GM12878 (cell line): ENCODE measurements around the gene FAM20B. TPM values are rescaled to one million over a fixed set of nuclear protein-coding genes. Genes with fewer than 3 reads are reported as not detected.

Experiments
- BACH1 ChIP-seq: fragments of 450-650 bp; IDR thresholded peaks from 2 replicates; pipeline ENCODE4 v1.6.1; 2017; ENCODE audit warnings: mild to moderate bottlenecking, borderline replicate concordance
- BCL11A ChIP-seq: IDR thresholded peaks from 2 replicates; pipeline ENCODE4 v1.6.1; 2011; ENCODE audit warnings: low read depth, low read length
- CEBPZ ChIP-seq: fragments of 150-350 bp; IDR thresholded peaks from 2 replicates; pipeline ENCODE4 v1.6.1; 2016; ENCODE audit warnings: low read depth, low read length
- E2F4 ChIP-seq: IDR thresholded peaks from 2 replicates; pipeline ENCODE4 v1.6.1; 2012; ENCODE audit warnings: low read depth, low read length, improper control_type of control experiment
- E4F1 ChIP-seq: fragments of 450-650 bp; IDR thresholded peaks from 2 replicates; pipeline ENCODE4 v1.6.1; 2018; ENCODE audit warnings: borderline replicate concordance, mild to moderate bottlenecking; ENCODE audit not compliant: partially characterized antibody
- ETV6 ChIP-seq, 2 experiments: fragments of 450-650 bp in 1 of 2; IDR thresholded peaks in 1 of 2; conservative IDR thresholded peaks in 1 of 2; 2 replicates each; pipeline ENCODE4 v1.6.1; 2014; ENCODE audit warnings: antibody characterized with exemption in 1 of 2, borderline replicate concordance in 1 of 2, low read depth in 1 of 2, mild to moderate bottlenecking in 1 of 2, moderate library complexity in 1 of 2
- FOXM1 ChIP-seq: IDR thresholded peaks from 2 replicates; pipeline ENCODE4 v1.6.1; 2012; ENCODE audit warnings: low read depth, mild to moderate bottlenecking, inconsistent platforms, low read length, moderate library complexity
- HSF1 ChIP-seq: fragments of 150-350 bp; IDR thresholded peaks from 2 replicates; pipeline ENCODE4 v1.6.1; 2014; ENCODE audit warnings: mild to moderate bottlenecking, low read depth, low read length
- IRF3 ChIP-seq: fragments of 450-650 bp; IDR thresholded peaks from 2 replicates; pipeline ENCODE4 v1.6.1; 2014; ENCODE audit warnings: mild to moderate bottlenecking
- NR2C1 ChIP-seq: fragments of 450-650 bp; IDR thresholded peaks from 2 replicates; pipeline ENCODE4 v1.6.1; 2017; ENCODE audit warnings: antibody characterized with exemption, mild to moderate bottlenecking, moderate library complexity
- POLR2A ChIP-seq: IDR thresholded peaks from 2 replicates; pipeline ENCODE4 v1.6.1; 2011; ENCODE audit warnings: low read depth, mild to moderate bottlenecking, low read length
- PRDM15 ChIP-seq: fragments of 450-650 bp; formaldehyde crosslinking; IDR thresholded peaks from 2 replicates; pipeline ENCODE4 v1.4.0; 2020; ENCODE audit warnings: mild to moderate bottlenecking, moderate library complexity
- SKIL ChIP-seq: fragments of 450-650 bp; IDR thresholded peaks from 2 replicates; pipeline ENCODE4 v1.6.1; 2017; ENCODE audit warnings: mild to moderate bottlenecking, low read depth, inconsistent platforms; ENCODE audit not compliant: poor library complexity, severe bottlenecking
- polyA plus RNA-seq, 11 experiments: library from polyadenylated mRNA; depleted of rRNA in 4 of 11; unstranded in 6 of 11; stranded (reverse) in 5 of 11; fragments of >200 nt; fragmentation: Nextera tagmentation in 4 of 11; fragmentation: Illumina TruSeq in 1 of 11; extraction: Ambion mirVana in 4 of 11; extraction: Trizol in 1 of 11; gene quantifications; 1 replicate in 1 of 11; 2 replicates in 10 of 11; pipeline versions ENCODE4 v1.2.1 to v1.2.3, GENCODE V29; 2011 to 2016; ENCODE audit warnings: inconsistent platforms in 2 of 11, missing spikeins in 2 of 11, low read depth in 1 of 11
- total RNA-seq, 4 experiments: library from RNA; depleted of rRNA in 3 of 4; stranded (reverse); fragments of >200 nt in 3 of 4; fragmentation: Illumina TruSeq in 1 of 4; extraction: Trizol in 1 of 4; gene quantifications; 2 replicates each; pipeline versions ENCODE4 v1.2.1 to v1.2.3, GENCODE V29; 2013 to 2021

FAM20B gene
- total and polyA plus RNA-seq, 10 of the 15 experiments (the other 5 are each of a cell fraction or from before 2014, with no cell fraction given) = 2.4 to 25.6 (median 12.8) TPM

GRCh38 chr1:179034720-179035119, 9.0 kb downstream of the FAM20B start (continued):
- TF ChIP-seq IRF3 (no peak), SKIL (peak; percentile 60), BACH1 (no peak; the same call in 1 of the 2 replicates), CEBPZ (no peak), PRDM15 (CRISPR knock-in tag) (no peak), E4F1 (no peak), ETV6 (conservative IDR thresholded peaks at IDR 0.05 in 1 of 2, IDR thresholded peaks at IDR 0.05 in 1 of 2; ENCODE audit: borderline replicate concordance in 1 of 2, low read depth in 1 of 2) (peak in 1 of 2 experiments; percentile 46; a peak in 1 of 4 replicates), HSF1 (no peak), BCL11A (no peak), NR2C1 (no peak), FOXM1 (peak; percentile 55; the same call in 1 of the 2 replicates), E2F4 (no peak), POLR2A (no peak)
